ENCODE data around the gene KIR3DL3.
"Not testable (repeated sequence)": the region's sequence is repeated elsewhere in the genome, so short reads cannot be mapped to it uniquely, and the experiment has no call there.

KIR3DL3 gene

GRCh38 chr19:54738306-54738705 lies 14.1 kb downstream of the KIR3DL3 start, which contains the start of gene KIR2DL3:
Gene KIR2DL3 (plus strand): TSS chr19:54738513. CDS start chr19:54738546, 33 bp downstream.
- DNase-seq, result not testable (repeated sequence)

DNA sequence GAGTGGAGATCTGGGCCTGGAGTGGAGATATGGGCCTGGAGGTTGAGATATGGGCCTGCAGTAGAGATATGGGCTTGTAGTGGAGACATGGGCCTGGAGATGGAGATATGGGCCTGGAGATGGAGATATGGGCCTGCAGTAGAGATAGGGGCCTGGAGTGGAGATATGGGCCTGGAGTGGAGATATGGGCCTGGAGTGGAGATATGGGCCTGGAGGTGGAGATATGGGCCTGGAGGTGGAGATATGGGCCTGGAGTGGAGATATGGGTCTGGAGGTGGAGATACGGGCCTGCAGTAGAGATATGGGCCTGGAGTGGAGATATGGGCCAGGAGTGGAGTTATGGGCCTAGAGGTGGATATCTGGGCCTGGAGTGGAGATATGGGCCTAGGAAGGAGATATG lies 14.5 kb downstream of the KIR3DL3 start:
- DNase-seq, result no peak

DNA sequence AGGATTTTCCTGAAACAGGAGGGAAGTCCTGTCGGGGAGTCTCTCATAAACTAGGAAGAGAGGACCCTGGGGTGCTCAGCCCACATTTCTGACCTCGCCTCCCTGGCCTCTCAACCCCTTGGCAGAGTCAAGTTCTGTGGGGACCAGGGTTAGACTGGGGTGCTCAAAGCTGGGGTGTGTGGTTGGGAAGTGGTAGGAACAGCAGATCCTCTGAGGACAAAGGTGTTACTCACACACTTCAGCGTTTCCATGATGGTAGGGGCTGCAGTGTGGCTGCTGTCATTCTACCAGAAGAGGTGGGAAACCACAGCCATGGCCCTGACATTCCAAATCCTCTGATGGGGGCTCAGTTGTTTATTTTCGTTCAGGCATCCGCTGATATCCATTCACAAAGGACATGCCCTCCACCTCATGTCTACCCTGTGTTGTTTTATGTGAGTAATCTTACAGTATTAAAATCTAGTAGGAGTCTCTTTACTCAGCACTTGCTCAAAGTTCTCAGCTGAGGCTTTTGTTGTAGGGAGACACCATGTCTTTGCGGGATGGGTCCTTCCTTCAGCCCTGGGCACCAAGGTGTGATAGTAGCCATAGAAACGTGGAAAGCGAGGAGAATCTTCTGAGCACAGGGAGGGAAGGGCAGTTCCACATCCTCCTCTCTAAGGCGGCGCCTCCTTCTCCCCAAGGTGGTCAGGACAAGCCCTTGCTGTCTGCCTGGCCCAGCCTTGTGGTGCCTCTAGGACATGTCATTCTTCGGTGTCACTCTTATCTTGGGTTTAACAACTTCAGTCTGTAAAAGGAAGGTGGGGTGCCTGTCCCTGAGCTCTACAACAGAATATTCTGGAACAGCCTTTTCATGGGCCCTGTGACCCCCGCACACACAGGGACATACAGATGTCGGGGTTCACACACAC lies 15.6 kb downstream of the KIR3DL3 start:
- DNase-seq, result no peak

- not testable (repeated sequence) for DNase-seq
These were observed 17.7 kb downstream of the KIR3DL3 start for GRCh38 chr19:54741950-54742349.

DNA sequence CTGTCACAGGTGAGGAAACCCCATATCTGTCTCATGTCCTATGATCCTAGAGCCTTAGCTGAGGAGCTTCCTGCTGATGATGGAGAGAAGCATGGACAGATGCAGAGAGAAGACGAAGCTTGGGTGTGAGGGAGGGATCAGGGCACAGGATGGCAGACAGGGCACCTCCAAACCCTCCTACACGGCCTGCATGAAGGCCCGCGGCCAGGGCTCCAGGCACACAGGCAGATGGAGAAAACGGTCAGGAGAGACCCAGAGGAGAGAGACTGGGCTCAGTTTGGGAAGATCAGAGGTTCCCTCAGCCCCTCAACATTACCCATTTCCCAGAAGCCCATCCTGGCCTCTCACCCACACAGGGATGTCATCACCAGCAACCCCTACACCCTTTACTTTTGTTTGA lies 19.8 kb downstream of the KIR3DL3 start:
- not testable (repeated sequence) for DNase-seq

- not testable (repeated sequence) for DNase-seq
These were observed 23.5 kb downstream of the KIR3DL3 start for GRCh38 chr19:54747614-54748322.

GRCh38 chr19:54750276-54750675 lies 26.0 kb downstream of the KIR3DL3 start:
- not testable (repeated sequence) for DNase-seq

GRCh38 chr19:54756204-54757110 lies 32.2 kb downstream of the KIR3DL3 start:
- DNase-seq, result not testable (repeated sequence)

DNA sequence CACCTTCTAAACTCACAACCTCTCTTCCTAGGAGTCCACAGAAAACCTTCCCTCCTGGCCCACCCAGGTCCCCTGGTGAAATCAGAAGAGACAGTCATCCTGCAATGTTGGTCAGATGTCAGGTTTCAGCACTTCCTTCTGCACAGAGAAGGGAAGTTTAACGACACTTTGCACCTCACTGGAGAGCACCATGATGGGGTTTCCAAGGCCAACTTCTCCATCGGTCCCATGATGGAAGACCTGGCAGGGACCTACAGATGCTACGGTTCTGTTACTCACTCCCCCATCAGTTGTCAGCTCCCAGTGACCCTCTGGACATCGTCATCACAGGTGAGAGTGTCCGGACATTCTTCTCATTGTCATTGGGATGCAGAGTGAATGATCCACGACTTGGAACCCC lies 34.3 kb downstream of the KIR3DL3 start:
- DNase-seq, result not testable (repeated sequence)

GRCh38 chr19:54764219-54764618 lies 40.0 kb downstream of the KIR3DL3 start:
- not testable (repeated sequence) for DNase-seq

DNA sequence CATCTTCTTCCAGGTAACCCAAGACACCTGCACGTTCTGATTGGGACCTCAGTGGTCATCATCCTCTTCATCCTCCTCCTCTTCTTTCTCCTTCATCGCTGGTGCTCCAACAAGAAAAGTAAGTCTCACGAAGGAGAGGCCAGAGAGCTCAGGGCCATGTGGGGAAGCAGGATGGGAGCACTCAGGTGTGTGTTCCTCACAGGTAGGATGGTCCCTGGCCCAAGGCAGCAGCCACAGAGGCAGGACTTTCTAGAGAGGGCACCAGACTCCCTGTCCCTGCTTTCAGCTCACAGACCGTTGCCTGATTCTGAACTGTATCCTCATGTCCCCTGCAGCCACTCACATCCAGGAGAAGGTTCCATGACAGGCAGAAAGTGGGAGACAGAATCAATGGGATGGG lies 42.2 kb downstream of the KIR3DL3 start:
- not testable (repeated sequence) for DNase-seq

- DNase-seq, result not testable (repeated sequence)
These were observed 45.4 kb downstream of the KIR3DL3 start, which contains the start of gene KIR2DL1 for GRCh38 chr19:54769646-54770045. Gene KIR2DL1 (plus strand): TSS chr19:54769793. CDS start chr19:54769851, 58 bp downstream.

- DNase-seq, result not testable (repeated sequence)
These were observed 46.3 kb downstream of the KIR3DL3 start for GRCh38 chr19:54770511-54770910.

- DNase-seq, result not testable (repeated sequence)
These were observed 47.0 kb downstream of the KIR3DL3 start for GRCh38 chr19:54771018-54771960.

DNA sequence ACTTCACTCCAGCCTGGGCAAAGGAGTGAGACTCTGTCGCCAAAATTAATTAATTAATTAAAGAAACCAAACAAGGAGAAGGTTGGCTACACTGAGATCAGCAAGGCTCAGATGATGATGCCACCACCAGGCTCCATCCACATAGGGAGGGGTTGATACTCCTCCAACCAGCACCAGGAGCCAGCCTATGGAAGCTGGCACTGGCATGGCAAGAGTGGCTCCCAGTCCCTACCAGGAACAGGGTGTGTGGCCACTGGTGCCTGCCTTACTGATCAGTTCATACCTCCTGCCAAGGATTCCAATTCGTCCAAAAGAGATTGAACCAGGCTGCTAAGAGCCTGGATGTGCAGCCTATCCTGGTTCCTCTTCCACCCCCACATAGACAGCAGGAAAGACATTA lies 48.4 kb downstream of the KIR3DL3 start:
- DNase-seq, result not testable (repeated sequence)

GRCh38 chr19:54775095-54775815 lies 51.0 kb downstream of the KIR3DL3 start:
- not testable (repeated sequence) for DNase-seq

DNA sequence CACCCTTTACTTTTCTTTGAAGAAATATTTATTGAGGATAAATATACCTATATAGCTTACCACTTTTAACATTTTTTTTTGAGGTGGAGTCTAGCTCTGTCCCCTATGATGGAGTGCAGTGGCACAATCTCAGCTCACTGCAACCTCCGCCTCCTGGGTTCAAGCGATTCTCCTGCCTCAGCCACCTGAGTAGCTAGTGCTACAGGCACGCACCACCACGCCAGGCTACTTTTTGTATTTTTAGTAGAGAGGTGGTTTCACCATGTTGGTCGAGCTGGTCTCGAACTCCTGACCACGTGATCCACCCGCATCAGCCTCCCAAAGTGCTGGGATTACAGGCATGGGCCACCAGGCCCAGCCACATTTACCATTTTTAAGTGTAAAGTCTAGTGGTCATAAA lies 51.6 kb downstream of the KIR3DL3 start:
- not testable (repeated sequence) for DNase-seq

DNA sequence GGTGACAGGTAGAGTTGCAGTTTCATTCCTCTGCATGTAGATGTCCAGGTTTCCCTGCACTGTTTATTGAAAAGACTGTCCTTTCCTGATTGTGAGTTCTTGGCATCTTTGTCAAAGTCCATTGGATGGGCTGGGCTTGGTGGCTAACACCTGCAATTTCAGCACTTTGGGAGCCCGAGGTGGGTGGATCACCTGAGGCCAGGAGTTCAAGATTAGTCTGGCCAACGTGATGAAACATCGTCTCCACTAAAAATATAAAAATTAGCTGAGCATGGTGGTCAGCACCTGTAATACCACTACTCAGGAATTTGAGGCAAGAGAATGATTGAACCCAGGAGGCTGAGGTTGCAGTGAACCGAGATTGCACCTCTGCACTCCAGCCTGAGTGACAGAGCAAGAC lies 53.6 kb downstream of the KIR3DL3 start:
- not testable (repeated sequence) for DNase-seq

- DNase-seq, result not testable (repeated sequence)
These were observed 54.7 kb downstream of the KIR3DL3 start for GRCh38 chr19:54778896-54779295.

DNA sequence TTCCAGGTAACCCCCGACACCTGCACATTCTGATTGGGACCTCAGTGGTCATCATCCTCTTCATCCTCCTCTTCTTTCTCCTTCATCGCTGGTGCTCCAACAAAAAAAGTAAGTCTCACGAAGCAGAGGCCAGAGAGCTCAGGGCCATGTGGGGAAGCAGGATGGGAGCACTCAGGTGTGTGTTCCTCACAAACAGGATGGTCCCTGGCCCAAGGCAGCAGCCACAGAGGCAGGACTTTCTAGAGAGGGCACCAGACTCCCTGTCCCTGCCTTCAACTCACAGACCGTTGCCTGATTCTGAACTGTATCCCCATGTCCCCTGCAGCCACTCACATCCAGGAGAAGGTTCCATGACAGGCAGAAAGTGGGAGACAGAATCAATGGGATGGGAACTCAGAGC lies 58.7 kb downstream of the KIR3DL3 start:
- DNase-seq, result not testable (repeated sequence)

All from activated CD4-positive, alpha-beta T cell treated with anti-CD3 and anti-CD28 coated beads, Interleukin-2, amount 50 U/mL, for 16 hours (primary cell).